ENCODE measurements around the gene PPP4R1.

Gene PPP4R1, protein sequence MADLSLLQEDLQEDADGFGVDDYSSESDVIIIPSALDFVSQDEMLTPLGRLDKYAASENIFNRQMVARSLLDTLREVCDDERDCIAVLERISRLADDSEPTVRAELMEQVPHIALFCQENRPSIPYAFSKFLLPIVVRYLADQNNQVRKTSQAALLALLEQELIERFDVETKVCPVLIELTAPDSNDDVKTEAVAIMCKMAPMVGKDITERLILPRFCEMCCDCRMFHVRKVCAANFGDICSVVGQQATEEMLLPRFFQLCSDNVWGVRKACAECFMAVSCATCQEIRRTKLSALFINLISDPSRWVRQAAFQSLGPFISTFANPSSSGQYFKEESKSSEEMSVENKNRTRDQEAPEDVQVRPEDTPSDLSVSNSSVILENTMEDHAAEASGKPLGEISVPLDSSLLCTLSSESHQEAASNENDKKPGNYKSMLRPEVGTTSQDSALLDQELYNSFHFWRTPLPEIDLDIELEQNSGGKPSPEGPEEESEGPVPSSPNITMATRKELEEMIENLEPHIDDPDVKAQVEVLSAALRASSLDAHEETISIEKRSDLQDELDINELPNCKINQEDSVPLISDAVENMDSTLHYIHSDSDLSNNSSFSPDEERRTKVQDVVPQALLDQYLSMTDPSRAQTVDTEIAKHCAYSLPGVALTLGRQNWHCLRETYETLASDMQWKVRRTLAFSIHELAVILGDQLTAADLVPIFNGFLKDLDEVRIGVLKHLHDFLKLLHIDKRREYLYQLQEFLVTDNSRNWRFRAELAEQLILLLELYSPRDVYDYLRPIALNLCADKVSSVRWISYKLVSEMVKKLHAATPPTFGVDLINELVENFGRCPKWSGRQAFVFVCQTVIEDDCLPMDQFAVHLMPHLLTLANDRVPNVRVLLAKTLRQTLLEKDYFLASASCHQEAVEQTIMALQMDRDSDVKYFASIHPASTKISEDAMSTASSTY

DNA sequence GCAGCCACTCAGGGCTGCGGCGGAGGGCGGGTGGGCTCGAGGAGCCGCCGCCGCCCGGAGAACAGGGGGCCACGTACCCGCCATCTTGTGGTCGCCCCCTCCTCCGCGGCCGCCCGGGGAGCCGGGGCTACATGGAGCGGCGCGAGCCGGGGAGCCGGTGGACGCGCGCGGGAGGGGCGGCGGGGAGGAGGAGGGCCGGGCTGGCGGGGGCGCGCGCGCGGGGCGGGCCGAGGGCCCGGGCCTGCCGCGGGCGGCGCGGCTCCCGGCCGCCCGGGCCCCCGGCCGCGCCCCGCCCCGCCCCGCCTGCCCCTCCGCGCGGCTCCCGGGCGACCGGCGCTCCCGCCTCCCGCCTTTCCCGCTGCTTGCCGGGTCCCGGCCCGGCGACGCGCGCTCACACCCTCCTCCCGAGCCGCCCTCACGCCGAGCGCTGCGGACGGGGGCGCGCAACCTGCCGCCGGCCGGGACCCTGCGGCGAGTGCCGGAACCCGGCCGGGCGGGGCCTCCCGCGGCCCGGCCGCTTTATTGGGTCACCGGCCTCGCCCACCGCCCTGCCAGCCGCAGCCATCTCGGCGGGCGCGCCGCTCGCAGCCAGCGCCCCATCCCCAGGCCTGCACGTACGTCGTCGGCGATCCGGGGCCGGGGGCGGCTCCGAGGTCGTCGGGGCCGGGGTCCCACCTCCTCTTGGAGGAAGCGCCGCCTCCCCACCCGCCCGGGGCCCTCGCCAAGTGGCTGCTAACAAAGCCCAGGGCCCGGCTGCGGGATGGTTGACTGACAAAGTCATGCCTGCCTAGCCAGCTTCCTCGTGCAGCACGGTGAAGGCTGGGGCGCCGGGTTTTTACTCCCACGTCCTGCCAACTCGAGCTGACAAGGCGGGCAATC, at the start of gene PPP4R1:
Gene PPP4R1, minus strand, starts transcription at position 159 of the 879 bp plus-strand sequence. Its CDS starts 75 bp downstream, at position 84.
- H3K9ac ChIP-seq (ENCODE audit: low read depth, low read length), result peak within 1 kb of the TSS; percentile 73

DNA sequence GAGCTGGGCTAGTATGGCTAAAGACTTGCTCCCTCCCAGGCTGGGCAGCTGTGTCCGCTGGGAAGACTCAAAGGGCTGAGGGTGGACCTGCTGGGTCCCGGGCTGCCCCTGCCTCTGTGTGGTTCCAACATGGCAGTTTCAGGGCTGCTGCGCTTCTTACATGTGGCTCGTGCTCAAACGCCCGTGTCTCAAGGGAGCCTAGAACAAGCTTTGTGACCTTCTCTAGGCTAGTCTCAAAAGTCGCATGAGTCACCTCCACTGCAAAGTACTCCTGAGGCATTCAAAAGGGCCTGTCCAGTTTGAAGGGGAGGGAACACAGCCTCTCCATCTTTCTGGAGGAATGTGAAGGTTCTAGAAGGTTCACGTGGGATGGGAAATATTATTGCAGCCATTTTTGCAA, 49.0 kb upstream of the PPP4R1 start:
- Histone ChIP-seq H3K36me3 (ENCODE audit: control insufficient read depth, insufficient read depth, low read length) (no peaks in the 10 kb centered on the region), H3K9me3 (ENCODE audit: control insufficient read depth, insufficient read depth, low read length) (no peaks in the 10 kb centered on the region), H3K4me3 (ENCODE audit: low read depth, low read length) (no peak overlapping the region), H3K27ac (ENCODE audit: low read depth, low read length) (no peak overlapping the region), H3K4me1 (ENCODE audit: control insufficient read depth, insufficient read depth, low read length) (no peaks in the 10 kb centered on the region), H3K9ac (ENCODE audit: low read depth, low read length) (no peak overlapping the region), H3K27me3 (ENCODE audit: control insufficient read depth, insufficient read depth, low read length) (no peaks in the 10 kb centered on the region)

More for the DNA sequence above, at the start of gene PPP4R1:
- Histone ChIP-seq H3K9me3 (ENCODE audit: control insufficient read depth, insufficient read depth, low read length) (no peaks in the 10 kb centered on the region), H3K36me3 (ENCODE audit: control insufficient read depth, insufficient read depth, low read length) (peaks cover 12% of the 10 kb centered on the region), H3K4me3 (ENCODE audit: low read depth, low read length) (peak within 1 kb of the TSS; percentile 83), H3K27ac (ENCODE audit: low read depth, low read length) (peak within 1 kb of the TSS; percentile 95), H3K27me3 (ENCODE audit: control insufficient read depth, insufficient read depth, low read length) (no peaks in the 10 kb centered on the region), H3K4me1 (ENCODE audit: control insufficient read depth, insufficient read depth, low read length) (peaks cover 29% of the 10 kb centered on the region)

DNA sequence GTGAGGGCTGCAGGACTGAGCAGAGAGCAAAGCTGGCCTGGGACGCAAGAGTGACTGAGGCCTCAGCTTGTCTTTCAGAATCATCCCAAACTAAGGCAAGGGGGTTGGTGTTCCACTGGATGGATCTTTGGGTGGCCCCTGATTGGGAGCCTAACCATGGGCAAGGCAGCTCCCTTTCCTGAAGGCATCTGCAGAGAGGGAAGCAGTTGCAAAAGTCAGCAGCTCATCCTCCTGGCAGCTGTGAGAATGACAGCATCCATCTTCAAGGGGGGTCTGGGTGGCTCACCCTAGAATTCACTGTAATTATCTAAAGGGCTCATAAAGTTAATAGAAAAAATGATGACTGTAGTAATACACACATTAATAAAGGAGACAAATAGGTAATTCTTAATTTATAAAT, 47.2 kb upstream of the PPP4R1 start:
- H3K4me1 ChIP-seq (ENCODE audit: control insufficient read depth, insufficient read depth, low read length), result no peaks in the 10 kb centered on the region
- no peaks in the 10 kb centered on the region for H3K27me3 ChIP-seq (ENCODE audit: control insufficient read depth, insufficient read depth, low read length)
- no peak overlapping the region for H3K27ac ChIP-seq (ENCODE audit: low read depth, low read length)
- no peak overlapping the region for H3K9ac ChIP-seq (ENCODE audit: low read depth, low read length)
- H3K4me3 ChIP-seq (ENCODE audit: low read depth, low read length), result no peak overlapping the region
- H3K9me3 ChIP-seq (ENCODE audit: control insufficient read depth, insufficient read depth, low read length), result no peaks in the 10 kb centered on the region
- H3K36me3 ChIP-seq (ENCODE audit: control insufficient read depth, insufficient read depth, low read length), result no peaks in the 10 kb centered on the region

DNA sequence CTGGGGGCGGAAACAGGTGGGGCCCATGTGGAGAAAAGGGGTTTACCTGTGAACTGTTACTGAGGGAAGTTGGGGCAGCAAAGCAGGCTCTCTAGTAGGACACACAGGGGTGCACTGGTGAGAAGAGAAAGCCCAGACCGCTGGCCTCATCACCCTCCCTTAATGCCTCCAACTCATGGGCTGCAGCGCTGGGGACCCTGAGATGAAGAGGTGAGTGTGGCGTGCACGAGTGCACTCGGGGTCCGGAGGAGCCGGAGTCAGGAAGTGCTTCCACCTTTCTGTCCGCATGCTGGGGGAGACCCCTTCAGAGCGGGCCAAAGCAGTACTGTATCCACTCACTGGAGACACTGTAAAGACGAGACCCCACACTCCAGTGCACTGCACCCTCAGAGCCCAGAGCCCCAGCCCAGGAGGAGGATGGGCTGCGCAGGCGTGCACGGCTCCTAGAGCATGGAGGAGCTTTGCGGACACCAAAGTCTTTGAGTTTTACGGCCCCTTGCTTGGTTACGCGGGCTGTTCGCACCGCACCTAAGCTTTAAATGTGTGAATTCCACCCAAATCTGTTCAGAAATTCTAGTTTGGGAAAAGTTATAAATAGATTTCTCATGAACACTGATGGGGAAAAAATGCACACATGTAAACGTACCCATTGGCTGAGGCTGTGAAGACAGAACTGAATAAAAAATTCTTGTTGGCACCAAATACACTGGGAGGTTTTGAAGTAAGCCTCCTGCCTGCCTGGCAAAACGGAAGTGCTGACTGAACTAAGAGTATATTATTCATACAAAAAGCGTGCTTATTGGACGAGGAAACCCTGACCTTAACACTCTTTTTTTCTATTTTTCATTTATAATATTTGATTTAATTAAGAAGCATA, 45.4 kb upstream of the PPP4R1 start:
- Histone ChIP-seq H3K36me3 (ENCODE audit: control insufficient read depth, insufficient read depth, low read length) (no peaks in the 10 kb centered on the region), H3K4me3 (ENCODE audit: low read depth, low read length) (no peak overlapping the region), H3K27ac (ENCODE audit: low read depth, low read length) (no peak overlapping the region), H3K9me3 (ENCODE audit: control insufficient read depth, insufficient read depth, low read length) (no peaks in the 10 kb centered on the region), H3K4me1 (ENCODE audit: control insufficient read depth, insufficient read depth, low read length) (no peaks in the 10 kb centered on the region), H3K27me3 (ENCODE audit: control insufficient read depth, insufficient read depth, low read length) (no peaks in the 10 kb centered on the region), H3K9ac (ENCODE audit: low read depth, low read length) (no peak overlapping the region)

DNA sequence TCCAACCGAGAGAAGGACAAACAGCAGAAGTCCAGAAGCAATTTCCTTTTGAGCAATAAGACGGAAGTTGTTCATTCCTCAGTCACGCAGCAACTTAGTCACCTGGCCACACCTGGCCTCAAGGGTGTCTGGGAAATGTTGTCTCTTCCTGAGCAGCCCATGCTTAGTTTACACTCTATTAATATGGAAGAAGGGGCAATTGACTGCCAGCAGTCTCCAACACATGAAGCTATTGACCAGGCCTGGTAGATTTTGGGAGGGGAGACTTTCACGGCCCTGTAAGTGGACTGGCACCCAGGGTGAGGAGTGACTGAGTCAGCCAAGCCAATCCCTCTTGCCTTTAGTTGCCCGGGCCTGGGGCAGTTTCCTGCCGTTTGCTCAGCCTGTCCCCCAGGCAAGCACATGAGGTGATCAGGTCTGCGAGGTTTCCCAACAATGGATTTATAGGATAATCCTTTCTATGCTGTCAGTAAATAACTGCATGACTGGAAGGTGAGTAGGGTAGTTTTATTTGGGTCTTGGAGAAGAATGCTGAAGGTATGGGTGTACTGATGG, 43.8 kb upstream of the PPP4R1 start:
- no peak overlapping the region for H3K9ac ChIP-seq (ENCODE audit: low read depth, low read length)

DNA sequence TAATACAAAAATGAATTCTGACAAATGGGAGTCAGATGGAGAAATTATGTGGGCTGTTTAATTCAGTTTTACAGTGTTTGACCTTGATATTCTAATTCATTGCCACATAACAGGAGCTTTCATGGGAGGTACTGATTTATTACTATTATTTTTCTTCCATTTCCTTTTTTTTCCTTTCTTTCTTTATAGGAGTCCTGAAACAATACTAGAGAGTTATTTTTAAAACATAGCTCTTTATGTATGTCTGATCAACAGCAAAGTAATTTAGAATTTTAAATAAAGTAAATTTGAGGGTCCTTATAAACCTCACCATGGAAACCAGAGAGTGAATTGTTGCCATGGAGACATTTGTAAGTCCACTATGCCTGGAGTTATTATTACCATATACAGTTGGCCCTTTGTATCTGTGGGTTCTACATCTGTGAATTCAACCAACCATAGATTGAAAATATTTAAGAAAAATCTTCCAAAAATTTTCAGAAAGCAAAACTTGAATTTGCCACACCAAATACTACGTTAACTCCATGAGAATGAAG, 40.9 kb upstream of the PPP4R1 start:
- no peak overlapping the region for H3K9ac ChIP-seq (ENCODE audit: low read depth, low read length)
- H3K4me3 ChIP-seq (ENCODE audit: low read depth, low read length), result no peak overlapping the region
- H3K4me1 ChIP-seq (ENCODE audit: control insufficient read depth, insufficient read depth, low read length), result no peaks in the 10 kb centered on the region
- no peak overlapping the region for H3K27ac ChIP-seq (ENCODE audit: low read depth, low read length)
- no peaks in the 10 kb centered on the region for H3K9me3 ChIP-seq (ENCODE audit: control insufficient read depth, insufficient read depth, low read length)
- no peaks in the 10 kb centered on the region for H3K36me3 ChIP-seq (ENCODE audit: control insufficient read depth, insufficient read depth, low read length)
- no peaks in the 10 kb centered on the region for H3K27me3 ChIP-seq (ENCODE audit: control insufficient read depth, insufficient read depth, low read length)

More for the DNA sequence above, 43.8 kb upstream of the PPP4R1 start:
- Histone ChIP-seq H3K9me3 (ENCODE audit: control insufficient read depth, insufficient read depth, low read length) (no peaks in the 10 kb centered on the region), H3K36me3 (ENCODE audit: control insufficient read depth, insufficient read depth, low read length) (no peaks in the 10 kb centered on the region), H3K27ac (ENCODE audit: low read depth, low read length) (no peak overlapping the region), H3K4me1 (ENCODE audit: control insufficient read depth, insufficient read depth, low read length) (no peaks in the 10 kb centered on the region), H3K27me3 (ENCODE audit: control insufficient read depth, insufficient read depth, low read length) (no peaks in the 10 kb centered on the region), H3K4me3 (ENCODE audit: low read depth, low read length) (no peak overlapping the region)

DNA sequence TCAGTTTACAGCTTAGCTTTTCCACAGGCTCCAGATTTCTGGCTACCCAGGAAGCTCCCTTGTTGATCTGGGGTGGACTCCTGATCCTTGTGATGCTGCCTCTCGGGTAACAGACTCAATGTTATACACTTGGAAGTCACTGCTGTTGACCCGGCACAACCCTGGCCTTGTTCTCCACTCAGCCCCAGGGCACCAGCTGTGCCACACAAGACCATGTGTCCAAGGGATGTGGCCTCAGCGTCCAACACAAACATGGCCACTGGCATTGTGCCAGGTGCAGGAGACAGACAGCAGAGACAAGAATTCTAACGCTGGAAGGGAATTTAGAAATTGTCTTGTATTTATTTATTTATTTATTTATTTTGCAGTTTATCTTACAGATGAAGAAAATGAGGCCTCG, 39.0 kb upstream of the PPP4R1 start:
- Histone ChIP-seq H3K4me1 (ENCODE audit: control insufficient read depth, insufficient read depth, low read length) (no peaks in the 10 kb centered on the region), H3K27ac (ENCODE audit: low read depth, low read length) (no peak overlapping the region), H3K36me3 (ENCODE audit: control insufficient read depth, insufficient read depth, low read length) (no peaks in the 10 kb centered on the region), H3K27me3 (ENCODE audit: control insufficient read depth, insufficient read depth, low read length) (no peaks in the 10 kb centered on the region), H3K4me3 (ENCODE audit: low read depth, low read length) (no peak overlapping the region), H3K9ac (ENCODE audit: low read depth, low read length) (no peak overlapping the region), H3K9me3 (ENCODE audit: control insufficient read depth, insufficient read depth, low read length) (no peaks in the 10 kb centered on the region)

DNA sequence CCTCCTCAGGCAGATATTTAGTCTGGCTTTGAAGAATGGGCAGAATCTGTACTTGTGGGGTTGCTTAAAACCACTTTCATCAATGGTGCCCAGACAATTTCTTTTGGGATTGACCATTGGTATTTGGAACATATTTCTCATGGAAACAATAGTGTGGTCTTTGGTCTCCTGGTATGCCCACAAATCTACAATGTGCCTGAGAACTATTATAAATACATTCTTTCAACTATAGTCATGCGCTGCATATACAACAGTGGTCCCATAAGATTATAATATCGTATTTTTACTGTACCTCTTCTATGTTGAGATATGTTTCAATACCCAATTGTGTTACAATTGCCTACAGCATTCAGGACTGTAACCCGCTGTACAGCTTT, 34.8 kb upstream of the PPP4R1 start:
- Histone ChIP-seq H3K36me3 (ENCODE audit: control insufficient read depth, insufficient read depth, low read length) (no peaks in the 10 kb centered on the region), H3K27me3 (ENCODE audit: control insufficient read depth, insufficient read depth, low read length) (no peaks in the 10 kb centered on the region), H3K9ac (ENCODE audit: low read depth, low read length) (no peak overlapping the region), H3K4me3 (ENCODE audit: low read depth, low read length) (no peak overlapping the region), H3K27ac (ENCODE audit: low read depth, low read length) (no peak overlapping the region), H3K4me1 (ENCODE audit: control insufficient read depth, insufficient read depth, low read length) (peaks cover 5% of the 10 kb centered on the region), H3K9me3 (ENCODE audit: control insufficient read depth, insufficient read depth, low read length) (no peaks in the 10 kb centered on the region)

DNA sequence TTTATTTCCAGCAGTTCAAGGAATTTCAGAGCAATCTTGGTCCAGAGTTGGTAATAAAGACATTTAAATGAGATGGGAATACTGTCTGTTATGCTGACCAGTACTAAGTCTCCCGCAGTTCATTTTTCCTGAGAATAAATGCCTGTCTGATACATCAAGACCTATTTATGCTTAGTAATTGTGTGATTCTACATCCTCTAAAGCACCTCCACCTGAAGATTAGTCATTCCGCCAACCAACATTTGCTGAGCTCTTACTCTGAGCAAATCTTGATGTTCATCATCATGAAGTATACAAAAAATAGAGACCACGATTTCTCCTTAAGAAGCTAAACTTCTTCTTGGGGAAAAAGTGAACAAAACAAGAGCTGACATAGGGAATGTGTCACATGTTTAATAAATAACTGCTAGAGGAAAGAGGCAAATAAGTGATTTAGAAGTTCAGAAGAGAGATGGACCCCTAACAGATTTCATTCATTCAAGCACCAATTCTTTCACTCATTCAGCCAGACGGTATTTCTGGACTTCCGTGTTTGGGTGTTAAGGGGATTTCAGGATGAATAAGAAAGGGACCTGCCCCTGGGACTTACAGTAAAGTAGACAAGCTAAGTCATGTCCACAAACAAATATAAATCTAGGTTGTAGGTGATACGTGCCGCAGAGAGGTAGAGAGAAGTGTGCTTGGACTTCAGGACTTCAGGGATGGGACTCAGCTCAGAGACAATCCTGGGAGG, 34.2 kb upstream of the PPP4R1 start:
- Histone ChIP-seq H3K4me1 (ENCODE audit: control insufficient read depth, insufficient read depth, low read length) (peaks cover 10% of the 10 kb centered on the region), H3K9me3 (ENCODE audit: control insufficient read depth, insufficient read depth, low read length) (no peaks in the 10 kb centered on the region), H3K36me3 (ENCODE audit: control insufficient read depth, insufficient read depth, low read length) (no peaks in the 10 kb centered on the region), H3K27ac (ENCODE audit: low read depth, low read length) (no peak overlapping the region), H3K9ac (ENCODE audit: low read depth, low read length) (no peak overlapping the region), H3K27me3 (ENCODE audit: control insufficient read depth, insufficient read depth, low read length) (no peaks in the 10 kb centered on the region), H3K4me3 (ENCODE audit: low read depth, low read length) (no peak overlapping the region)

Measured in HUES48 (cell line).